Rectal smooth muscle tissue (tissue), 1 donor: ENCODE measurements around the gene RNF144B.
A peak's percentile ranks its signal among the peaks of the same experiment; 100 is the strongest.

Experiments used
- H3K27ac ChIP-seq: one replicate; pipeline ENCODE4 v1.7.0; 2013; ENCODE audit warnings: low read depth, low read length, inconsistent platforms
- H3K27me3 ChIP-seq: one replicate; pipeline ENCODE4 v1.7.0; 2013; ENCODE audit warnings: low read length; ENCODE audit not compliant: control insufficient read depth, insufficient read depth
- H3K36me3 ChIP-seq: one replicate; pipeline ENCODE4 v1.7.0; 2013; ENCODE audit warnings: low read length; ENCODE audit not compliant: control insufficient read depth, insufficient read depth
- H3K4me1 ChIP-seq: one replicate; pipeline ENCODE4 v1.7.0; 2013; ENCODE audit warnings: low read length; ENCODE audit not compliant: control insufficient read depth, insufficient read depth
- H3K4me3 ChIP-seq: one replicate; pipeline ENCODE4 v1.7.0; 2013; ENCODE audit warnings: low read length
- H3K9ac ChIP-seq: one replicate; pipeline ENCODE4 v1.7.0; 2013; ENCODE audit warnings: low read length

The RNF144B gene

GRCh38 chr6:18415207-18415606 lies 28.1 kb downstream of the RNF144B start:
- Histone ChIP-seq H3K27me3 (no peaks in the 10 kb centered on the region), H3K27ac (peak overlapping the region; percentile 2)

GRCh38 chr6:18415671-18416340 lies 28.7 kb downstream of the RNF144B start:
- H3K36me3 ChIP-seq: no peaks in the 10 kb centered on the region
- peak overlapping the region; percentile 2 for H3K27ac ChIP-seq
- H3K27me3 ChIP-seq: no peaks in the 10 kb centered on the region
- H3K9ac ChIP-seq: no peak overlapping the region
- peaks cover 5% of the 10 kb centered on the region for H3K4me1 ChIP-seq
- no peak overlapping the region for H3K4me3 ChIP-seq

More at GRCh38 chr6:18415207-18415606, 28.1 kb downstream of the RNF144B start:
- Histone ChIP-seq H3K9ac (no peak overlapping the region), H3K4me3 (no peak overlapping the region), H3K36me3 (no peaks in the 10 kb centered on the region), H3K4me1 (peaks cover 5% of the 10 kb centered on the region)

- no peaks in the 10 kb centered on the region for H3K27me3 ChIP-seq
- peak overlapping the region; percentile 2 for H3K27ac ChIP-seq
- no peaks in the 10 kb centered on the region for H3K36me3 ChIP-seq
- no peak overlapping the region for H3K4me3 ChIP-seq
- no peak overlapping the region for H3K9ac ChIP-seq
- H3K4me1 ChIP-seq: peaks cover 5% of the 10 kb centered on the region
Observed at GRCh38 chr6:18416341-18416679, 29.2 kb downstream of the RNF144B start.

- H3K27ac ChIP-seq: no peak overlapping the region
- H3K27me3 ChIP-seq: no peaks in the 10 kb centered on the region
- H3K36me3 ChIP-seq: no peaks in the 10 kb centered on the region
Observed at GRCh38 chr6:18420328-18420727, 33.2 kb downstream of the RNF144B start.

GRCh38 chr6:18422136-18422535 lies 35.0 kb downstream of the RNF144B start:
- H3K27ac ChIP-seq: no peak overlapping the region
- H3K9ac ChIP-seq: no peak overlapping the region
- no peaks in the 10 kb centered on the region for H3K36me3 ChIP-seq
- H3K4me1 ChIP-seq: no peaks in the 10 kb centered on the region
- no peaks in the 10 kb centered on the region for H3K27me3 ChIP-seq
- H3K4me3 ChIP-seq: no peak overlapping the region

More at GRCh38 chr6:18420328-18420727, 33.2 kb downstream of the RNF144B start:
- H3K4me1 ChIP-seq: peaks cover 5% of the 10 kb centered on the region
- no peak overlapping the region for H3K4me3 ChIP-seq
- no peak overlapping the region for H3K9ac ChIP-seq

GRCh38 chr6:18423426-18423825 lies 36.3 kb downstream of the RNF144B start:
- Histone ChIP-seq H3K27ac (no peak overlapping the region), H3K4me3 (no peak overlapping the region)

GRCh38 chr6:18424201-18424600 lies 37.1 kb downstream of the RNF144B start:
- Histone ChIP-seq H3K27ac (no peak overlapping the region), H3K27me3 (no peaks in the 10 kb centered on the region), H3K4me3 (no peak overlapping the region), H3K36me3 (no peaks in the 10 kb centered on the region), H3K9ac (no peak overlapping the region), H3K4me1 (peaks cover 2% of the 10 kb centered on the region)

More at GRCh38 chr6:18423426-18423825, 36.3 kb downstream of the RNF144B start:
- Histone ChIP-seq H3K36me3 (no peaks in the 10 kb centered on the region), H3K9ac (no peak overlapping the region), H3K27me3 (no peaks in the 10 kb centered on the region), H3K4me1 (no peaks in the 10 kb centered on the region)

GRCh38 chr6:18425218-18425617 lies 38.1 kb downstream of the RNF144B start:
- Histone ChIP-seq H3K27ac (no peak overlapping the region), H3K4me1 (peaks cover 2% of the 10 kb centered on the region), H3K9ac (no peak overlapping the region)

GRCh38 chr6:18427296-18427695 lies 40.1 kb downstream of the RNF144B start:
- H3K9ac ChIP-seq: no peak overlapping the region
- H3K27me3 ChIP-seq: no peaks in the 10 kb centered on the region
- H3K27ac ChIP-seq: peak overlapping the region; percentile 46
- no peaks in the 10 kb centered on the region for H3K36me3 ChIP-seq
- no peak overlapping the region for H3K4me3 ChIP-seq
- peaks cover 4% of the 10 kb centered on the region for H3K4me1 ChIP-seq

More at GRCh38 chr6:18425218-18425617, 38.1 kb downstream of the RNF144B start:
- H3K4me3 ChIP-seq: no peak overlapping the region
- H3K36me3 ChIP-seq: no peaks in the 10 kb centered on the region
- no peaks in the 10 kb centered on the region for H3K27me3 ChIP-seq

GRCh38 chr6:18429655-18430297 lies 42.6 kb downstream of the RNF144B start:
- Histone ChIP-seq H3K9ac (no peak overlapping the region), H3K4me3 (no peak overlapping the region), H3K4me1 (peaks cover 4% of the 10 kb centered on the region), H3K27me3 (no peaks in the 10 kb centered on the region), H3K36me3 (no peaks in the 10 kb centered on the region), H3K27ac (no peak overlapping the region)

GRCh38 chr6:18431581-18431980 lies 44.4 kb downstream of the RNF144B start:
- Histone ChIP-seq H3K4me3 (no peak overlapping the region), H3K36me3 (no peaks in the 10 kb centered on the region), H3K27me3 (no peaks in the 10 kb centered on the region), H3K9ac (no peak overlapping the region), H3K27ac (peak overlapping the region; percentile 6), H3K4me1 (peaks cover 4% of the 10 kb centered on the region)

- H3K27ac ChIP-seq: no peak overlapping the region
- H3K9ac ChIP-seq: no peak overlapping the region
- no peaks in the 10 kb centered on the region for H3K36me3 ChIP-seq
- peaks cover 4% of the 10 kb centered on the region for H3K4me1 ChIP-seq
- no peak overlapping the region for H3K4me3 ChIP-seq
- no peaks in the 10 kb centered on the region for H3K27me3 ChIP-seq
Observed at GRCh38 chr6:18432180-18432579, 45.0 kb downstream of the RNF144B start.

GRCh38 chr6:18432619-18433018 lies 45.5 kb downstream of the RNF144B start:
- Histone ChIP-seq H3K27ac (no peak overlapping the region), H3K36me3 (no peaks in the 10 kb centered on the region)

More at GRCh38 chr6:18432619-18433018, 45.5 kb downstream of the RNF144B start:
- H3K4me3 ChIP-seq: no peak overlapping the region
- H3K27me3 ChIP-seq: no peaks in the 10 kb centered on the region
- H3K9ac ChIP-seq: no peak overlapping the region
- H3K4me1 ChIP-seq: peaks cover 4% of the 10 kb centered on the region
